GM18499 (cell line): ENCODE results near the gene TAF1L.

Experiments used
- ATAC-seq: cut with Tn5 transposase; IDR thresholded peaks from one replicate; pipeline ENCODE4 v1.9.1; 2021; ENCODE audit warnings: moderate number of reproducible peaks; ENCODE audit not compliant: insufficient read depth, unreplicated experiment

TAF1L gene

GRCh38 chr9:32590476-32590875, 45.0 kb downstream of the TAF1L start:
- ATAC-seq, result no peak

- ATAC-seq, result no peak
Measured at GRCh38 chr9:32589083-32589723, 46.3 kb downstream of the TAF1L start.

GRCh38 chr9:32587901-32588300, 47.6 kb downstream of the TAF1L start:
- no peak for ATAC-seq

- ATAC-seq, result no peak
Measured at GRCh38 chr9:32584784-32585183, 50.7 kb downstream of the TAF1L start.

DNA sequence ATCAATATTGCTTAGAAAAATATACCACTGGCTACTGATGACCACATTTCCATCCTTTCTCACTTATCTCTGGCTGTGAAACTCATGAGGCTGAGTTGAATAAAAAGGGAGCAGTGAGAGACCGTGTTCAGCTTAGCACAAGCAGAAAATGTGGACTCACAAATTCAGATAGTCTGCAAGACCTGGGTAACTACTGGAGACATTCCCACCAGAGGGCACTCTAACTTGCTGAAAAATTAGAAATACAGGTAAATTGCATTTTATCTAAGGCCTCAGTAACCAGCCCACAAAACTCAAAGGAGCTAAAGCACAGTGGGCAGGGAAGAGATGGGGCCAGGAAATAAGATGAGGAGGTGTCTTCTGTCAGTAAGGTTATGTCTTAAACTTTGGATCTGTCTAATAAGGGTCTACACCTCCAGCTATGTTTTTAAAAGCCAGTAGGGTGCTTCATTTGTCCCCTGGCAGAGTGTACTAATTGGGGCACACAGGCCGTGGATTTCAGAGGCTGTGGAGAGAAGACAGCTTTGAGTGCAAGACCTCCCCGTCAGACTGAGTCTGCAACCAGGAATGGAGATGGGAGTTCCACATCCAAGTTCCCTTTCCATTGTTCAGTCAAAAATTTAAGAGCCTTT, 53.8 kb downstream of the TAF1L start:
- no peak for ATAC-seq

GRCh38 chr9:32580631-32581300, 54.7 kb downstream of the TAF1L start:
- ATAC-seq, result no peak

- ATAC-seq, result no peak
Measured at GRCh38 chr9:32579706-32580331, 55.6 kb downstream of the TAF1L start.
